H1 (cell line): ENCODE measurements around the gene E2F2. TPM values are rescaled to one million over a fixed set of nuclear protein-coding genes. Genes with fewer than 3 reads are reported as not detected.

Experiments
- CTCF ChIA-PET: fragments of 300-600 bp; sonication (Branson Sonifier 250); formaldehyde crosslinking; loops from one replicate; lab custom pipeline; 2021; ENCODE audit not compliant: partially characterized antibody; lab: Charles Lee
- POLR2A ChIA-PET: fragments of 300-600 bp; sonication (Branson Sonifier 250); formaldehyde crosslinking; loops from one replicate; lab custom pipeline; 2021; ENCODE audit warnings: inconsistent platforms; ENCODE audit not compliant: partially characterized antibody; lab: Charles Lee
- DNase-seq, 2 experiments: peaks; one replicate each; pipeline versions ENCODE4 v3.0.0 to v3.0.0-alpha.2; 2010 to 2022; ENCODE audit warnings: low spot score in 2 of 2, low read depth in 1 of 2, mixed read lengths in 1 of 2
- FAIRE-seq: peaks from 2 replicates; lab custom pipeline; 2011; peaks lifted over from hg19 to GRCh38; lab: Jason Lieb, UNC
- H2AFZ ChIP-seq: 2 replicates; pipeline ENCODE4 v1.8.1; 2012; ENCODE audit warnings: low read length, inconsistent platforms
- H2AK5ac ChIP-seq: 2 replicates; pipeline ENCODE4 v1.6.1; 2013; ENCODE audit warnings: low read depth, low read length
- H2BK120ac ChIP-seq: replicated peaks from 2 replicates; pipeline ENCODE3; 2013; ENCODE audit warnings: low read depth, low read length, inconsistent platforms
- H2BK12ac ChIP-seq: 2 replicates; pipeline ENCODE4 v1.6.1; 2013; ENCODE audit warnings: low read depth, low read length
- H2BK15ac ChIP-seq: 2 replicates; pipeline ENCODE4 v1.6.1; 2013; ENCODE audit warnings: low read length
- H2BK20ac ChIP-seq: 2 replicates; pipeline ENCODE4 v1.6.1; 2013; ENCODE audit warnings: low read length
- H2BK5ac ChIP-seq: 2 replicates; pipeline ENCODE4 v1.6.1; 2013; ENCODE audit warnings: low read depth, low read length
- H3K14ac ChIP-seq: 2 replicates; pipeline ENCODE4 v1.6.1; 2013; ENCODE audit warnings: inconsistent platforms; ENCODE audit not compliant: insufficient read length
- H3K18ac ChIP-seq: 2 replicates; pipeline ENCODE4 v1.6.1; 2013; ENCODE audit warnings: low read length; ENCODE audit errors: extremely low read depth
- H3K23ac ChIP-seq: 2 replicates; pipeline ENCODE4 v1.6.1; 2013; ENCODE audit warnings: inconsistent platforms; ENCODE audit not compliant: insufficient read length
- H3K23me2 ChIP-seq: 2 replicates; pipeline ENCODE4 v1.6.1; 2013; ENCODE audit warnings: low read depth, low read length
- H3K27ac ChIP-seq: 2 replicates; pipeline ENCODE4 v1.6.1; 2011; ENCODE audit warnings: low read depth, low read length, inconsistent platforms
- H3K27me3 ChIP-seq, 4 experiments: replicated peaks in 1 of 4; 1 replicate in 1 of 4; 2 replicates in 3 of 4; pipeline versions ENCODE4 v1.6.1 to v1.8.1; 2011 to 2013; ENCODE audit warnings: low read length in 3 of 4, mild to moderate bottlenecking in 3 of 4, inconsistent platforms in 2 of 4, mixed read lengths in 2 of 4, moderate library complexity in 1 of 4; ENCODE audit not compliant: control insufficient read depth in 3 of 4, insufficient read depth in 3 of 4; ENCODE audit errors: extremely low read depth in 1 of 4
- H3K36me3 ChIP-seq, 4 experiments: 2 replicates each; pipeline versions ENCODE4 v1.6.1 to v1.8.1; 2011 to 2013; ENCODE audit warnings: mild to moderate bottlenecking in 4 of 4, low read length in 3 of 4, moderate library complexity in 2 of 4, control low read depth in 1 of 4, inconsistent platforms in 1 of 4; ENCODE audit not compliant: insufficient read depth in 4 of 4, control insufficient read depth in 2 of 4
- H3K4ac ChIP-seq: replicated peaks from 2 replicates; pipeline ENCODE3; 2013; ENCODE audit warnings: low read length, low read depth, mixed read lengths, inconsistent platforms; ENCODE audit not compliant: insufficient read length
- H3K4me1 ChIP-seq, 4 experiments: replicated peaks in 1 of 4; 1 replicate in 1 of 4; 2 replicates in 3 of 4; pipeline versions ENCODE4 v1.6.1 to v1.8.1; 2011 to 2013; ENCODE audit warnings: low read length in 3 of 4, inconsistent platforms in 2 of 4, mixed read lengths in 1 of 4; ENCODE audit not compliant: insufficient read depth in 4 of 4, control insufficient read depth in 3 of 4
- H3K4me2 ChIP-seq, 2 experiments: 2 replicates each; pipeline versions ENCODE4 v1.6.1 to v1.8.1; 2011 to 2013; ENCODE audit warnings: low read depth in 2 of 2, low read length in 2 of 2, control low read depth in 1 of 2, inconsistent platforms in 1 of 2, mild to moderate bottlenecking in 1 of 2; ENCODE audit not compliant: insufficient read depth in 1 of 2
- H3K4me3 ChIP-seq, 4 experiments: fragments of 200-600, 300-600 bp in 1 of 4; sonication (generic), shearing (Covaris generic), sonication (Bioruptor Twin) in 1 of 4; 2 replicates each; pipeline versions ENCODE4 v1.5.1 to v1.8.1; 2011 to 2016; ENCODE audit warnings: low read length in 4 of 4, low read depth in 3 of 4, control low read depth in 2 of 4, inconsistent platforms in 2 of 4, mild to moderate bottlenecking in 2 of 4, mixed read lengths in 1 of 4, moderate library complexity in 1 of 4; ENCODE audit not compliant: insufficient read depth in 2 of 4; ENCODE audit errors: extremely low read depth in 1 of 4
- H3K56ac ChIP-seq: replicated peaks from 2 replicates; pipeline ENCODE3; 2013; ENCODE audit warnings: low read depth, mild to moderate bottlenecking, mixed read lengths, low read length, inconsistent platforms; ENCODE audit not compliant: insufficient read length
- H3K79me1 ChIP-seq: 2 replicates; pipeline ENCODE4 v1.6.1; 2013; ENCODE audit warnings: low read depth, low read length, control low read depth
- H3K79me2 ChIP-seq, 2 experiments: 2 replicates each; pipeline versions ENCODE4 v1.6.1 to v1.8.1; 2012 to 2013; ENCODE audit warnings: low read length in 2 of 2, mild to moderate bottlenecking in 2 of 2, inconsistent platforms in 1 of 2; ENCODE audit not compliant: insufficient read depth in 2 of 2, control insufficient read depth in 1 of 2
- H3K9ac ChIP-seq, 4 experiments: replicated peaks in 1 of 4; 1 replicate in 1 of 4; 2 replicates in 3 of 4; pipeline versions ENCODE4 v1.6.1 to v1.8.1; 2011 to 2013; ENCODE audit warnings: low read depth in 3 of 4, low read length in 3 of 4, control low read depth in 2 of 4, mild to moderate bottlenecking in 2 of 4, moderate library complexity in 2 of 4, inconsistent platforms in 1 of 4; ENCODE audit errors: extremely low read depth in 1 of 4
- H3K9me3 ChIP-seq, 2 experiments: 2 replicates each; pipeline versions ENCODE4 v1.6.1 to v1.8.1; 2012 to 2013; ENCODE audit warnings: mild to moderate bottlenecking in 2 of 2, moderate library complexity in 2 of 2, control low read depth in 1 of 2, inconsistent platforms in 1 of 2, low read depth in 1 of 2, low read length in 1 of 2, mixed read lengths in 1 of 2; ENCODE audit not compliant: insufficient read depth in 2 of 2
- H4K20me1 ChIP-seq, 2 experiments: replicated peaks in 1 of 2; 2 replicates each; pipeline versions ENCODE3 to v1.8.1; 2011 to 2013; ENCODE audit warnings: inconsistent platforms in 2 of 2, low read length in 2 of 2, mild to moderate bottlenecking in 1 of 2; ENCODE audit not compliant: insufficient read depth in 2 of 2, control insufficient read depth in 1 of 2
- H4K5ac ChIP-seq: 2 replicates; pipeline ENCODE4 v1.6.1; 2013; ENCODE audit warnings: low read length, low read depth, mixed read lengths, inconsistent platforms; ENCODE audit not compliant: insufficient read length
- H4K8ac ChIP-seq: 2 replicates; pipeline ENCODE4 v1.8.0; 2013; ENCODE audit warnings: mild to moderate bottlenecking, moderate library complexity, low read length, inconsistent platforms; ENCODE audit not compliant: insufficient read depth; ENCODE audit errors: extremely low read depth
- H4K91ac ChIP-seq: replicated peaks from 2 replicates; pipeline ENCODE3; 2013; ENCODE audit warnings: low read length, mixed read lengths, inconsistent platforms; ENCODE audit not compliant: insufficient read length
- ASH2L ChIP-seq: fragments of 200-600, 300-600 bp; sonication (generic); IDR thresholded peaks from one replicate; pipeline ENCODE4 v1.7.1; 2017; ENCODE audit warnings: low read length
- CHD1 ChIP-seq: IDR thresholded peaks from 2 replicates; pipeline ENCODE4 v1.6.1; 2012; ENCODE audit warnings: low read depth, low read length, improper control_type of control experiment
- HDAC2 ChIP-seq, 2 experiments: fragments of 300-600 bp in 1 of 2; sonication (generic) in 1 of 2; IDR thresholded peaks; 2 replicates each; pipeline ENCODE4 v1.6.1; 2011 to 2012; ENCODE audit warnings: low read depth in 2 of 2, low read length in 2 of 2, mild to moderate bottlenecking in 2 of 2, moderate library complexity in 2 of 2, borderline replicate concordance in 1 of 2, inconsistent platforms in 1 of 2
- KDM1A ChIP-seq: fragments of 200-600, 300-600 bp; sonication (generic); IDR thresholded peaks from 2 replicates; pipeline ENCODE4 v1.7.1; 2016; ENCODE audit warnings: mild to moderate bottlenecking, low read length, borderline replicate concordance
- SIN3A ChIP-seq, 2 experiments: IDR thresholded peaks in 1 of 2; conservative IDR thresholded peaks in 1 of 2; 2 replicates each; pipeline ENCODE4 v1.6.1; 2011 to 2012; ENCODE audit warnings: low read length in 2 of 2, improper control_type of control experiment in 1 of 2, low read depth in 1 of 2, mild to moderate bottlenecking in 1 of 2
- WGBS, 2 experiments: shearing (Covaris generic) in 1 of 2; methylation state at CpG; one replicate each; pipeline versions ENCODE4 v1.1.6 to v1.1.7; 2013 to 2015; ENCODE audit warnings: low lambda C conversion rate in 2 of 2, mixed read lengths in 2 of 2, inconsistent platforms in 1 of 2, low coverage in 1 of 2, missing lambda C conversion rate in 1 of 2; ENCODE audit not compliant: insufficient replicate concordance in 2 of 2, insufficient coverage in 1 of 2, insufficient read length in 1 of 2; ENCODE audit errors: extremely low coverage in 1 of 2, missing lambda C conversion rate in 1 of 2; 5-methylcytosine and 5-hydroxymethylcytosine counted together
- polyA plus RNA-seq, 7 experiments: library from polyadenylated mRNA; depleted of rRNA in 3 of 7; stranded (reverse) in 5 of 7; unstranded in 2 of 7; fragments of >200 nt in 5 of 7; fragments of 200-250 nt in 2 of 7; gene quantifications; 1 replicate in 5 of 7; 2 replicates in 1 of 7; 4 replicates in 1 of 7; pipeline versions ENCODE4 v1.2.1 to v1.2.3, GENCODE V29; 2011 to 2013; ENCODE audit warnings: missing spikeins in 2 of 7, mixed read lengths in 2 of 7
- total RNA-seq: library from RNA; stranded (reverse); fragmentation: NEBNext Ultra II Directional; extraction: Animal tissue kit (Norgen Biotek cat#: 25700); gene quantifications from 2 replicates; pipeline ENCODE4 v1.2.1, GENCODE V29; 2021
- TF ChIP-seq, protein P1 (sequence below): IDR thresholded peaks from 2 replicates; pipeline ENCODE4 v1.6.1; 2012; ENCODE audit warnings: inconsistent platforms
- TF ChIP-seq, protein P2 (sequence below), 3 experiments: IDR thresholded peaks; 1 replicate in 2 of 3; 2 replicates in 1 of 3; pipeline versions ENCODE4 v1.5.1 to v1.6.1; 2011; ENCODE audit warnings: low read length in 3 of 3, mild to moderate bottlenecking in 3 of 3, inconsistent platforms in 2 of 3, low read depth in 1 of 3, moderate library complexity in 1 of 3; ENCODE audit not compliant: insufficient read depth in 1 of 3; ENCODE audit errors: control extremely low read depth in 1 of 3

Gene E2F2
- total and polyA plus RNA-seq, 2 of the 8 experiments (the other 6 are each of a cell fraction or from before 2014, with no cell fraction given) = 1.8 to 7.0 TPM

DNA sequence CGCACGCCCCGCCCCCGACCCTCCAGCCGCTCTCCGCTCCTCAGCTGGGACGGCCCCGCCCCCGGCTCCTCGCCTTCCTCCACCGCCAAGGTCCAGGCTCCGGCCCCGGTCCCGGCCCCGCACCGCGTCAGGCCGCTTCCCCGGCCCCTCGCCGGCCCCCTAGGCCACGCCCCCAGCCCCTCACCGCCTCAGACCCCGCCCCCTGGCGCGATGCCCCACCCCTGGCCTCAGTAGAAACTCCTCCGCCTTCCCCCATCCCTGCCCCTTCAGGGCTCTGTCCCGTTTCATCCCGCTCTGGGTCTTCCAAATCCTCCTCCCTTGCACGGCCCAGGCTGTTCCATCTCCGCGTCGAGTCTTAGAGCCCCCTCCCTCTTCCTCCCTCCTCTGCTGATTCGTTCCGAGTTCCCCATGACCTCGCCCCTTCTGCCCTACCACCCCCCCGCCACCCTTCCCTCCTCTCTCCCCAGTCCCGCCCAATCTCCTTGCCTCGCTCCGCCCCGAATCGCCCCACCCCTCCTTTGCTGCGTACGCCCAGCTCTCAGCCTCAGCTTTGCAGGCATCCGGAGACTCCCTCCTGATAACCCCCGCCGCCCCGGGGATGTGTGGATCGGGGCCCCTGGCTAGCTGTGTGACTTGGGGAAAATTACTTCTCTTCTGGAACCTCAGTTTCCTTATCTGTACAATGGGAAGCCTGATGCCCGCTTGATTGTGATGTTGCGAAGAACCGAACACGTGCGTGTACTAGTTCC lies 46.6 kb downstream of the E2F2 start:
- FAIRE-seq (no peak), DNase-seq (peak; percentile 71 to 93)
- Histone ChIP-seq H3K4me2 (peak overlapping the region; percentile 68 to 99), H4K8ac (peak overlapping the region; percentile 29; the same call in 1 of the 2 replicates), H3K14ac (no peak overlapping the region), H3K4ac (peak overlapping the region; percentile 83), H3K27me3 (peaks cover 0 to 6% (median 3%) of the 10 kb centered on the region in 4 experiments; a peak in 4 of 7 replicates), H3K4me3 (peak overlapping the region; percentile 49 to 97 (median 78)), H3K56ac (peak overlapping the region; percentile 92), H3K9ac (peak overlapping the region in 1 of 4 experiments; percentile 66; a peak in 2 of 7 replicates), H3K79me1 (peaks cover 4% of the 10 kb centered on the region), H3K4me1 (peaks cover 2 to 4% (median 3%) of the 10 kb centered on the region in 4 experiments; a peak in 6 of 7 replicates), H3K27ac (no peak overlapping the region), H2AK5ac (0 out of 2 replicates have a peak overlapping the region, but pooled peaks have one; percentile 56), H3K36me3 (no peaks in the 10 kb centered on the region), H3K9me3 (no peaks in the 10 kb centered on the region), H4K91ac (peak overlapping the region; percentile 91), H3K23ac (no peak overlapping the region), H2AFZ (peak overlapping the region; percentile 83), H4K20me1 (peaks cover 4 to 15% of the 10 kb centered on the region in 2 experiments), H2BK5ac (peak overlapping the region; percentile 92), H4K5ac (peak overlapping the region; percentile 100), H3K18ac (peak overlapping the region; percentile 97), H2BK15ac (peak overlapping the region; percentile 3; the same call in 1 of the 2 replicates), H2BK12ac (no peak overlapping the region), H2BK120ac (peak overlapping the region; percentile 73), H2BK20ac (0 out of 2 replicates have a peak overlapping the region, but pooled peaks have one; percentile 80), H3K79me2 (peaks cover 0 to 28% of the 10 kb centered on the region in 2 experiments; a peak in 2 of 4 replicates), H3K23me2 (peaks cover 15% of the 10 kb centered on the region)
- POLR2A ChIA-PET = interaction anchor here (0.7 to 1.8 kb wide), 12 partner anchors 9 to 316 kb away, joined by 3 to 5 read pairs (median 3); partner anchors contain the start of gene LUZP1
- WGBS, 2 experiments = 22% methylated on average over 11 of the region's 54 CpGs; no CpG with 5 or more reads in 1 of the 2 experiments
- CTCF ChIA-PET = interaction anchor here (0.6 to 3.3 kb wide), 12 partner anchors 10 to 71 kb away, joined by 3 to 27 read pairs (median 4); no protein-coding TSS in a partner anchor
- TF ChIP-seq SIN3A (conservative IDR thresholded peaks at IDR 0.05 in 1 of 2, IDR thresholded peaks at IDR 0.05 in 1 of 2; ENCODE audit: low read depth in 1 of 2, low read length in 2 of 2) (0 out of 4 replicates have a peak, but pooled peaks of 1 of the 2 experiments have one; percentile 20), ASH2L (peak; percentile 24), CHD1 (no peak), HDAC2 (IDR thresholded peaks at IDR 0.05; ENCODE audit: borderline replicate concordance in 1 of 2, low read depth in 2 of 2, low read length in 2 of 2) (peak in 1 of 2 experiments; percentile 97; a peak in 2 of 4 replicates), KDM1A (peak; percentile 99)
- TF ChIP-seq, protein P1, sequence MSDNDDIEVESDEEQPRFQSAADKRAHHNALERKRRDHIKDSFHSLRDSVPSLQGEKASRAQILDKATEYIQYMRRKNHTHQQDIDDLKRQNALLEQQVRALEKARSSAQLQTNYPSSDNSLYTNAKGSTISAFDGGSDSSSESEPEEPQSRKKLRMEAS = peak; percentile 66
- TF ChIP-seq, protein P2, sequence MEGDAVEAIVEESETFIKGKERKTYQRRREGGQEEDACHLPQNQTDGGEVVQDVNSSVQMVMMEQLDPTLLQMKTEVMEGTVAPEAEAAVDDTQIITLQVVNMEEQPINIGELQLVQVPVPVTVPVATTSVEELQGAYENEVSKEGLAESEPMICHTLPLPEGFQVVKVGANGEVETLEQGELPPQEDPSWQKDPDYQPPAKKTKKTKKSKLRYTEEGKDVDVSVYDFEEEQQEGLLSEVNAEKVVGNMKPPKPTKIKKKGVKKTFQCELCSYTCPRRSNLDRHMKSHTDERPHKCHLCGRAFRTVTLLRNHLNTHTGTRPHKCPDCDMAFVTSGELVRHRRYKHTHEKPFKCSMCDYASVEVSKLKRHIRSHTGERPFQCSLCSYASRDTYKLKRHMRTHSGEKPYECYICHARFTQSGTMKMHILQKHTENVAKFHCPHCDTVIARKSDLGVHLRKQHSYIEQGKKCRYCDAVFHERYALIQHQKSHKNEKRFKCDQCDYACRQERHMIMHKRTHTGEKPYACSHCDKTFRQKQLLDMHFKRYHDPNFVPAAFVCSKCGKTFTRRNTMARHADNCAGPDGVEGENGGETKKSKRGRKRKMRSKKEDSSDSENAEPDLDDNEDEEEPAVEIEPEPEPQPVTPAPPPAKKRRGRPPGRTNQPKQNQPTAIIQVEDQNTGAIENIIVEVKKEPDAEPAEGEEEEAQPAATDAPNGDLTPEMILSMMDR (IDR thresholded peaks at IDR 0.05; ENCODE audit: control extremely low read depth in 1 of 3, insufficient read depth in 1 of 3, low read depth in 1 of 3, low read length in 3 of 3) = no peak
